WTC11 (cell line): Measurements from ENCODE around the gene USF3.

Source experiments
- TF ChIP-seq, protein P1 (sequence below): sonication (generic); formaldehyde crosslinking; IDR thresholded peaks from 2 replicates; pipeline ENCODE4 v1.8.1; 2022; ENCODE audit warnings: low read depth, mild to moderate bottlenecking, moderate library complexity, missing genetic modification reagents, borderline replicate concordance
- TF ChIP-seq, protein P2 (sequence below): sonication (generic); formaldehyde crosslinking; IDR thresholded peaks from 2 replicates; pipeline ENCODE4 v1.8.1; 2023; ENCODE audit warnings: mild to moderate bottlenecking, moderate library complexity, missing genetic modification reagents
- TF ChIP-seq, protein P3 (sequence below): sonication (generic); formaldehyde crosslinking; IDR thresholded peaks from 2 replicates; pipeline ENCODE4 v1.8.0; 2022; ENCODE audit warnings: mild to moderate bottlenecking, missing genetic modification reagents

DNA sequence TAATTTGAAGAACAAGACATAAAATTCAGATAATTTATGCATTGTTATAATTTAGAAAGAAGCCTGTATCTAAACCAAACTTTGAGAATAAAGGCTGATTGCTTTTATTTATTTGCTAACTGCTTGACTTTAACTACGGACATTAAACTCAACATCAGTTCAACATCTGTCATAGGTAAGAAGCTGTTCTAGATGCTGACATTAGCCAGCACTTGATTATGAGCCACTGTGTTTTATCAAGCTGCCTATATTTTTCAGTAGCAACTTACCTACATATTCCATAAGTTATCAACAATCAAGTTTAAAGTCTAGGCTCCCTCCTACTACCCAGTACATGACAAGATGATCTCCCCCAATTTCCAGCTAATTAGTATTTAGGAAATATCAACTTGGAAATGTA, 42.1 kb downstream of the USF3 start:
- TF ChIP-seq, protein P1, sequence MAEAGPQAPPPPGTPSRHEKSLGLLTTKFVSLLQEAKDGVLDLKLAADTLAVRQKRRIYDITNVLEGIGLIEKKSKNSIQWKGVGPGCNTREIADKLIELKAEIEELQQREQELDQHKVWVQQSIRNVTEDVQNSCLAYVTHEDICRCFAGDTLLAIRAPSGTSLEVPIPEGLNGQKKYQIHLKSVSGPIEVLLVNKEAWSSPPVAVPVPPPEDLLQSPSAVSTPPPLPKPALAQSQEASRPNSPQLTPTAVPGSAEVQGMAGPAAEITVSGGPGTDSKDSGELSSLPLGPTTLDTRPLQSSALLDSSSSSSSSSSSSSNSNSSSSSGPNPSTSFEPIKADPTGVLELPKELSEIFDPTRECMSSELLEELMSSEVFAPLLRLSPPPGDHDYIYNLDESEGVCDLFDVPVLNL (CRISPR knock-in tag) = no peak
- TF ChIP-seq, protein P2, sequence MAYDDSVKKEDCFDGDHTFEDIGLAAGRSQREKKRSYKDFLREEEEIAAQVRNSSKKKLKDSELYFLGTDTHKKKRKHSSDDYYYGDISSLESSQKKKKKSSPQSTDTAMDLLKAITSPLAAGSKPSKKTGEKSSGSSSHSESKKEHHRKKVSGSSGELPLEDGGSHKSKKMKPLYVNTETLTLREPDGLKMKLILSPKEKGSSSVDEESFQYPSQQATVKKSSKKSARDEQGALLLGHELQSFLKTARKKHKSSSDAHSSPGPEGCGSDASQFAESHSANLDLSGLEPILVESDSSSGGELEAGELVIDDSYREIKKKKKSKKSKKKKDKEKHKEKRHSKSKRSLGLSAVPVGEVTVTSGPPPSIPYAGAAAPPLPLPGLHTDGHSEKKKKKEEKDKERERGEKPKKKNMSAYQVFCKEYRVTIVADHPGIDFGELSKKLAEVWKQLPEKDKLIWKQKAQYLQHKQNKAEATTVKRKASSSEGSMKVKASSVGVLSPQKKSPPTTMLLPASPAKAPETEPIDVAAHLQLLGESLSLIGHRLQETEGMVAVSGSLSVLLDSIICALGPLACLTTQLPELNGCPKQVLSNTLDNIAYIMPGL (CRISPR knock-in tag) = no peak
- TF ChIP-seq, protein P3, sequence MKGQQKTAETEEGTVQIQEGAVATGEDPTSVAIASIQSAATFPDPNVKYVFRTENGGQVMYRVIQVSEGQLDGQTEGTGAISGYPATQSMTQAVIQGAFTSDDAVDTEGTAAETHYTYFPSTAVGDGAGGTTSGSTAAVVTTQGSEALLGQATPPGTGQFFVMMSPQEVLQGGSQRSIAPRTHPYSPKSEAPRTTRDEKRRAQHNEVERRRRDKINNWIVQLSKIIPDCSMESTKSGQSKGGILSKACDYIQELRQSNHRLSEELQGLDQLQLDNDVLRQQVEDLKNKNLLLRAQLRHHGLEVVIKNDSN (CRISPR knock-in tag) = no peak
